GM12878 (cell line): Measurements from ENCODE around the gene ZBTB16. TPM values are rescaled to one million over a fixed set of nuclear protein-coding genes. Genes with fewer than 3 reads are reported as not detected.

Experiments used
- ATAC-seq: fragments of 200-7000 bp; cut with Tn5 transposase; 3 replicates; pipeline ENCODE4 v1.9.1; 2020; ENCODE audit warnings: mild to moderate bottlenecking, moderate library complexity
- BruUV-seq: library from RNA; stranded (reverse); fragments of 400-500 nt; replicated peaks from 2 replicates; lab custom pipeline; 2021; lab: Mats Ljungman, UMichigan
- CTCF ChIA-PET: fragments of 300-600 bp; sonication (Branson Sonifier 250); formaldehyde crosslinking; extraction: SDS; loops from one replicate; lab custom pipeline; 2021; ENCODE audit warnings: inconsistent platforms; lab: Yijun Ruan, JAX
- POLR2A ChIA-PET: fragments of 350-600 bp; formaldehyde crosslinking; extraction: SDS; loops from one replicate; lab custom pipeline; 2021; ENCODE audit warnings: inconsistent platforms; lab: Charles Lee
- RAD21 ChIA-PET: fragments of 300-600 bp; sonication (Branson Sonifier 250); formaldehyde crosslinking; loops from one replicate; lab custom pipeline; 2023; ENCODE audit warnings: antibody characterized with exemption; ENCODE audit not compliant: unreplicated experiment; lab: Charles Lee
- SMC1A ChIA-PET: fragments of 300-600 bp; sonication (Branson Sonifier 250); formaldehyde crosslinking; loops from one replicate; lab custom pipeline; 2023; ENCODE audit not compliant: unreplicated experiment, uncharacterized antibody; lab: Charles Lee
- DNase-seq: peaks from one replicate; pipeline ENCODE4 v3.0.0-alpha.2; 2011; ENCODE audit warnings: low read depth, low spot score
- FAIRE-seq: peaks from 3 replicates; lab custom pipeline; 2011; peaks lifted over from hg19 to GRCh38; lab: Jason Lieb, UNC
- H2AFZ ChIP-seq: 2 replicates; pipeline ENCODE4 v1.6.0; 2011; ENCODE audit warnings: low read depth, low read length, control low read depth; ENCODE audit not compliant: control insufficient read depth
- H3K27ac ChIP-seq: 2 replicates; pipeline ENCODE4 v1.5.1; 2011; ENCODE audit warnings: control low read depth; ENCODE audit not compliant: control insufficient read depth, insufficient read depth
- H3K27me3 ChIP-seq, 2 experiments: replicated peaks in 1 of 2; 2 replicates each; pipeline versions ENCODE4 v1.6.0 to v1.6.1; 2011; ENCODE audit warnings: low read length in 1 of 2; ENCODE audit not compliant: control insufficient read depth in 2 of 2, insufficient read depth in 2 of 2
- H3K36me3 ChIP-seq, 2 experiments: 2 replicates each; pipeline ENCODE4 v1.5.1; 2011; ENCODE audit warnings: low read length in 1 of 2; ENCODE audit not compliant: control insufficient read depth in 2 of 2, insufficient read depth in 2 of 2
- H3K4me1 ChIP-seq: 2 replicates; pipeline ENCODE4 v1.6.1; 2011; ENCODE audit warnings: mild to moderate bottlenecking, low read length, moderate library complexity, mixed read lengths; ENCODE audit not compliant: control insufficient read depth, insufficient read depth
- H3K4me2 ChIP-seq: 2 replicates; pipeline ENCODE4 v1.6.0; 2011; ENCODE audit warnings: control low read depth; ENCODE audit not compliant: control insufficient read depth, insufficient read depth
- H3K4me3 ChIP-seq: fragments of 200-600 bp; sonication (generic); 2 replicates; pipeline ENCODE4 v1.5.1; 2016
- H3K79me2 ChIP-seq: 2 replicates; pipeline ENCODE4 v1.6.0; 2011; ENCODE audit warnings: low read length; ENCODE audit not compliant: control insufficient read depth, insufficient read depth
- H3K9ac ChIP-seq: 2 replicates; pipeline ENCODE4 v1.8.0; 2011; ENCODE audit warnings: low read length, control low read depth, mixed read lengths; ENCODE audit not compliant: control insufficient read depth, insufficient read depth
- H3K9me3 ChIP-seq: replicated peaks from 3 replicates; pipeline ENCODE4 v1.5.1; 2011; ENCODE audit warnings: mild to moderate bottlenecking, low read length; ENCODE audit not compliant: control insufficient read depth, insufficient read depth
- H4K20me1 ChIP-seq: 2 replicates; pipeline ENCODE4 v1.6.0; 2011; ENCODE audit not compliant: control insufficient read depth, insufficient read depth
- FOXK2 ChIP-seq: fragments of 450-650 bp; IDR thresholded peaks from 2 replicates; pipeline ENCODE4 v1.6.1; 2017; ENCODE audit warnings: mild to moderate bottlenecking, moderate library complexity
- IRF4 ChIP-seq: IDR thresholded peaks from 2 replicates; pipeline ENCODE4 v1.6.1; 2011; ENCODE audit warnings: low read depth, low read length
- KAT2A ChIP-seq: conservative IDR thresholded peaks from 2 replicates; pipeline ENCODE4 v1.6.1; 2011; ENCODE audit warnings: low read depth, low read length; ENCODE audit not compliant: control insufficient read depth
- LARP7 ChIP-seq: fragments of 450-650 bp; IDR thresholded peaks from 2 replicates; pipeline ENCODE4 v1.6.1; 2017; ENCODE audit warnings: mild to moderate bottlenecking
- NBN ChIP-seq: fragments of 450-650 bp; IDR thresholded peaks from 2 replicates; pipeline ENCODE4 v1.6.1; 2016
- SREBF1 ChIP-seq: IDR thresholded peaks from 2 replicates; pipeline ENCODE4 v1.6.1; 2012; ENCODE audit warnings: mild to moderate bottlenecking, low read length
- SREBF2 ChIP-seq: IDR thresholded peaks from 2 replicates; pipeline ENCODE4 v1.6.1; 2012; ENCODE audit warnings: mild to moderate bottlenecking, low read length
- STAT1 ChIP-seq: fragments of 450-650 bp; conservative IDR thresholded peaks from 2 replicates; pipeline ENCODE4 v1.6.1; 2014; ENCODE audit warnings: antibody characterized with exemption, mild to moderate bottlenecking
- TCF3 ChIP-seq: IDR thresholded peaks from 2 replicates; pipeline ENCODE4 v1.6.1; 2012; ENCODE audit warnings: low read depth, mild to moderate bottlenecking, low read length, borderline replicate concordance; ENCODE audit not compliant: insufficient read depth
- WRNIP1 ChIP-seq: IDR thresholded peaks from 2 replicates; pipeline ENCODE4 v1.6.1; 2011; ENCODE audit warnings: low read depth, low read length, improper control_type of control experiment, borderline replicate concordance
- YY1 ChIP-seq: IDR thresholded peaks from 2 replicates; pipeline ENCODE4 v1.6.1; 2011; ENCODE audit warnings: low read depth, mild to moderate bottlenecking, low read length
- ZNF622 ChIP-seq: fragments of 450-650 bp; IDR thresholded peaks from 2 replicates; pipeline ENCODE4 v1.6.1; 2017; ENCODE audit warnings: mild to moderate bottlenecking, inconsistent platforms
- WGBS: methylation state at CpG from one replicate; pipeline ENCODE4 v1.1.6; 2016; ENCODE audit warnings: low lambda C conversion rate; ENCODE audit not compliant: insufficient replicate concordance, insufficient coverage; ENCODE audit errors: missing lambda C conversion rate; 5-methylcytosine and 5-hydroxymethylcytosine counted together
- in situ Hi-C: fragments of 300-500 bp; cut with MboI; formaldehyde crosslinking; loops from 9 replicates; pipeline ENCODE4 v1.14.3; 2018; ENCODE audit warnings: mixed read lengths
- intact Hi-C: fragments of 100-400 bp; cut with micrococcal nuclease; formaldehyde crosslinking; loops from one replicate; pipeline ENCODE4 v1.14.2; 2022; ENCODE audit not compliant: unreplicated experiment
- polyA plus RNA-seq, 11 experiments: library from polyadenylated mRNA; depleted of rRNA in 4 of 11; unstranded in 6 of 11; stranded (reverse) in 5 of 11; fragments of >200 nt; fragmentation: Nextera tagmentation in 4 of 11; fragmentation: Illumina TruSeq in 1 of 11; extraction: Ambion mirVana in 4 of 11; extraction: Trizol in 1 of 11; gene quantifications; 1 replicate in 1 of 11; 2 replicates in 10 of 11; pipeline versions ENCODE4 v1.2.1 to v1.2.3, GENCODE V29; 2011 to 2016; ENCODE audit warnings: inconsistent platforms in 2 of 11, missing spikeins in 2 of 11, low read depth in 1 of 11
- total RNA-seq, 4 experiments: library from RNA; depleted of rRNA in 3 of 4; stranded (reverse); fragments of >200 nt in 3 of 4; fragmentation: Illumina TruSeq in 1 of 4; extraction: Trizol in 1 of 4; gene quantifications; 2 replicates each; pipeline versions ENCODE4 v1.2.1 to v1.2.3, GENCODE V29; 2013 to 2021
- TF ChIP-seq, protein P1 (sequence below): IDR thresholded peaks from 2 replicates; pipeline ENCODE4 v1.6.1; 2011; ENCODE audit warnings: low read depth, mild to moderate bottlenecking, low read length, moderate library complexity, borderline replicate concordance; ENCODE audit errors: extremely low read depth
- TF ChIP-seq, protein P2 (sequence below): fragments of 450-650 bp; formaldehyde crosslinking; IDR thresholded peaks from 2 replicates; pipeline ENCODE4 v1.4.0; 2020; ENCODE audit warnings: mild to moderate bottlenecking, moderate library complexity
- TF ChIP-seq, protein P3 (sequence below): fragments of 450-650 bp; IDR thresholded peaks from 2 replicates; pipeline ENCODE4 v1.6.1; 2016; ENCODE audit warnings: mild to moderate bottlenecking

The ZBTB16 gene
- total and polyA plus RNA-seq, 10 of the 15 experiments (the other 5 are each of a cell fraction or from before 2014, with no cell fraction given): 0.38 TPM; not detected in 9

DNA sequence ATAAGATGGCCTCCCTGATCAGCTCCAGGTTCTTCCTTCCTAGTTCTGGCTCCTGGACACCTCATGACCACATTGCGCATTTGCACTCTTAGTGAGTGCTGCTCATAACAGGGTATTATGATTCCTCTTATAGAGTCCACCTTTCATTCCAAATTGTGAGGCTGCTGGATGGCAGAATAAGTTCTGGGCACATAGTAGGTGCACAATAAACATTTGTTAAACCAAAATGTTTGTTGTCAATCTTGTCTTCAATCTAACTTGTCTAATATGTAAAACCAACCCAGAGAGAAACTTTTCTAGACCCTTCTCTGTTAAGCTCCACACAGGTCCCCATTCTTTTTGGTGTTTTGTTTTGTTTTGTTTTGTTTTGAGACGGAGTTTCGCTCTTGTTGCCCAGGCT, 22.6 kb upstream of the ZBTB16 start:
- H3K27me3 ChIP-seq: no peaks in the 10 kb centered on the region; a peak in 1 of 4 replicates
- POLR2A ChIA-PET: no interaction called here
- TF ChIP-seq, protein P1, sequence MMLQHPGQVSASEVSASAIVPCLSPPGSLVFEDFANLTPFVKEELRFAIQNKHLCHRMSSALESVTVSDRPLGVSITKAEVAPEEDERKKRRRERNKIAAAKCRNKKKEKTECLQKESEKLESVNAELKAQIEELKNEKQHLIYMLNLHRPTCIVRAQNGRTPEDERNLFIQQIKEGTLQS: no peak
- TF ChIP-seq WRNIP1 (no peak), SREBF1 (no peak), ZNF622 (no peak)
- intact Hi-C loops: loop anchor here (5.0 kb wide), 1 partner anchor 225 kb away; no protein-coding TSS in a partner anchor
- in situ Hi-C loops: no loop called here
- H3K4me3 ChIP-seq: no peak overlapping the region
- no peak overlapping the region for H3K4me2 ChIP-seq
- no peaks in the 10 kb centered on the region for H3K79me2 ChIP-seq
- ATAC-seq (no peak), DNase-seq (no peak), FAIRE-seq (no peak)
- H4K20me1 ChIP-seq: no peaks in the 10 kb centered on the region; the same call in 1 of the 2 replicates
- H2AFZ ChIP-seq: no peak overlapping the region
- H3K36me3 ChIP-seq: no peaks in the 10 kb centered on the region
- no peak overlapping the region for H3K27ac ChIP-seq
- no peaks in the 10 kb centered on the region for H3K4me1 ChIP-seq
- RAD21 ChIA-PET: no interaction called here
- SMC1A ChIA-PET: no interaction called here
- WGBS: 91% methylated on average over 3 of the region's 3 CpGs
- no peaks in the 10 kb centered on the region for H3K9me3 ChIP-seq
- CTCF ChIA-PET: interaction anchor here (1.3 kb wide), 1 partner anchor 15 kb away, joined by 3 read pairs; no protein-coding TSS in a partner anchor
- H3K9ac ChIP-seq: no peak overlapping the region
- BruUV-seq: no TSS peak

DNA sequence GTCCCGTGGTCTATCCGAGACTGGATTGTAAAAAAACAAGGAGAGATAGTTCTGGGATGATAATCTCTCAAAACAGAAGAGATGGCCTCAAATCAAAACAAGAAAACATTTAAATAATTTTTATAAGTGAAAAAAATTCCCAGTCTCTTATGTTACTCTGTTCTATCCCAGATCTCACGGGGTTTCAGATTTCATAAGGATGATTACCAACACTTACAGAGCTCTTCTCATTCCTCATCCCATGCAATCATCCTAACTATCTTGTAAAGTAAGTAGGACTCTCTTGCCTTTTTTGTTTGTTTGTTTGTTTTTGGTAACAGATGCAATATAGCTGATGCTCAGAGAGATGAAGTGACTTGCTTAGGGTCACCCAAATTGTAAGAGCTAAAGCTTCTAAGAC, 20.0 kb upstream of the ZBTB16 start:
- in situ Hi-C loops: no loop called here
- intact Hi-C loops: loop anchor here (5.0 kb wide), 1 partner anchor 223 kb away; no protein-coding TSS in a partner anchor
- Histone ChIP-seq H3K27ac (no peak overlapping the region), H3K9me3 (no peaks in the 10 kb centered on the region), H3K79me2 (no peaks in the 10 kb centered on the region), H3K4me1 (no peaks in the 10 kb centered on the region), H3K36me3 (no peaks in the 10 kb centered on the region), H3K4me3 (no peak overlapping the region), H4K20me1 (no peaks in the 10 kb centered on the region; the same call in 1 of the 2 replicates), H2AFZ (no peak overlapping the region), H3K27me3 (0 out of 4 replicates have a peak, but pooled peaks cover 0 to 1% of the 10 kb centered on the region in 2 experiments), H3K4me2 (no peak overlapping the region), H3K9ac (no peak overlapping the region)
- ChIA-PET RAD21 (no interaction called here), CTCF (no interaction called here), SMC1A (no interaction called here), POLR2A (interaction anchor here (0.6 kb wide), 2 partner anchors 86 to 213 kb away, joined by 3 to 7 read pairs; no protein-coding TSS in a partner anchor)
- FAIRE-seq: no peak
- ATAC-seq: no peak
- BruUV-seq: no TSS peak
- 8% methylated on average over 3 of the region's 3 CpGs for WGBS
- no peak for DNase-seq
- TF ChIP-seq IRF4 (no peak), KAT2A (no peak), STAT1 (no peak), LARP7 (no peak), SREBF2 (no peak), NBN (no peak), YY1 (no peak), TCF3 (no peak), FOXK2 (no peak)
- TF ChIP-seq, protein P2, sequence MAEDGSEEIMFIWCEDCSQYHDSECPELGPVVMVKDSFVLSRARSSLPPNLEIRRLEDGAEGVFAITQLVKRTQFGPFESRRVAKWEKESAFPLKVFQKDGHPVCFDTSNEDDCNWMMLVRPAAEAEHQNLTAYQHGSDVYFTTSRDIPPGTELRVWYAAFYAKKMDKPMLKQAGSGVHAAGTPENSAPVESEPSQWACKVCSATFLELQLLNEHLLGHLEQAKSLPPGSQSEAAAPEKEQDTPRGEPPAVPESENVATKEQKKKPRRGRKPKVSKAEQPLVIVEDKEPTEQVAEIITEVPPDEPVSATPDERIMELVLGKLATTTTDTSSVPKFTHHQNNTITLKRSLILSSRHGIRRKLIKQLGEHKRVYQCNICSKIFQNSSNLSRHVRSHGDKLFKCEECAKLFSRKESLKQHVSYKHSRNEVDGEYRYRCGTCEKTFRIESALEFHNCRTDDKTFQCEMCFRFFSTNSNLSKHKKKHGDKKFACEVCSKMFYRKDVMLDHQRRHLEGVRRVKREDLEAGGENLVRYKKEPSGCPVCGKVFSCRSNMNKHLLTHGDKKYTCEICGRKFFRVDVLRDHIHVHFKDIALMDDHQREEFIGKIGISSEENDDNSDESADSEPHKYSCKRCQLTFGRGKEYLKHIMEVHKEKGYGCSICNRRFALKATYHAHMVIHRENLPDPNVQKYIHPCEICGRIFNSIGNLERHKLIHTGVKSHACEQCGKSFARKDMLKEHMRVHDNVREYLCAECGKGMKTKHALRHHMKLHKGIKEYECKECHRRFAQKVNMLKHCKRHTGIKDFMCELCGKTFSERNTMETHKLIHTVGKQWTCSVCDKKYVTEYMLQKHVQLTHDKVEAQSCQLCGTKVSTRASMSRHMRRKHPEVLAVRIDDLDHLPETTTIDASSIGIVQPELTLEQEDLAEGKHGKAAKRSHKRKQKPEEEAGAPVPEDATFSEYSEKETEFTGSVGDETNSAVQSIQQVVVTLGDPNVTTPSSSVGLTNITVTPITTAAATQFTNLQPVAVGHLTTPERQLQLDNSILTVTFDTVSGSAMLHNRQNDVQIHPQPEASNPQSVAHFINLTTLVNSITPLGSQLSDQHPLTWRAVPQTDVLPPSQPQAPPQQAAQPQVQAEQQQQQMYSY (CRISPR knock-in tag): no peak
- TF ChIP-seq, protein P3, sequence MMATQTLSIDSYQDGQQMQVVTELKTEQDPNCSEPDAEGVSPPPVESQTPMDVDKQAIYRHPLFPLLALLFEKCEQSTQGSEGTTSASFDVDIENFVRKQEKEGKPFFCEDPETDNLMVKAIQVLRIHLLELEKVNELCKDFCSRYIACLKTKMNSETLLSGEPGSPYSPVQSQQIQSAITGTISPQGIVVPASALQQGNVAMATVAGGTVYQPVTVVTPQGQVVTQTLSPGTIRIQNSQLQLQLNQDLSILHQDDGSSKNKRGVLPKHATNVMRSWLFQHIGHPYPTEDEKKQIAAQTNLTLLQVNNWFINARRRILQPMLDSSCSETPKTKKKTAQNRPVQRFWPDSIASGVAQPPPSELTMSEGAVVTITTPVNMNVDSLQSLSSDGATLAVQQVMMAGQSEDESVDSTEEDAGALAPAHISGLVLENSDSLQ: no peak
